Activated CD4-positive, alpha-beta T cell treated with anti-CD3 and anti-CD28 coated beads, Interleukin-2, amount 10 ng/mL, durations not matched to agents 7 days and 5 days (primary cell): Measurements from ENCODE around the gene SMIM29. TPM values are rescaled to one million over a fixed set of nuclear protein-coding genes. Genes with fewer than 3 reads are reported as not detected.

Experiments used
- CTCF ChIA-PET: fragments of 350-600 bp; sonication (Branson Sonifier 250); formaldehyde crosslinking; loops from one replicate; lab custom pipeline; 2021; ENCODE audit warnings: antibody characterized with exemption; lab: Charles Lee
- POLR2A ChIA-PET: fragments of 350-600 bp; sonication (Branson Sonifier 250); formaldehyde crosslinking; loops from one replicate; lab custom pipeline; 2021; ENCODE audit warnings: antibody characterized with exemption; lab: Charles Lee
- DNase-seq: peaks from one replicate; pipeline ENCODE4 v3.0.0-alpha.2; 2020
- H3K27ac Mint-ChIP-seq: one replicate; pipeline ENCODE4 v1.8.0; 2021; ENCODE audit warnings: mild to moderate bottlenecking, moderate library complexity, mixed read lengths
- H3K27me3 Mint-ChIP-seq: one replicate; pipeline ENCODE4 v1.8.0; 2021; ENCODE audit warnings: mixed read lengths
- H3K36me3 Mint-ChIP-seq: one replicate; pipeline ENCODE4 v1.8.0; 2021; ENCODE audit warnings: low read depth, mixed read lengths
- H3K4me1 Mint-ChIP-seq: one replicate; pipeline ENCODE4 v1.8.0; 2021; ENCODE audit warnings: mixed read lengths
- H3K4me3 Mint-ChIP-seq: one replicate; pipeline ENCODE4 v1.8.0; 2021; ENCODE audit warnings: mild to moderate bottlenecking, moderate library complexity, mixed read lengths
- H3K9me3 Mint-ChIP-seq: one replicate; pipeline ENCODE4 v1.8.0; 2021; ENCODE audit warnings: mixed read lengths
- total RNA-seq, 2 experiments: library from RNA; stranded (reverse); gene quantifications; one replicate each; pipeline ENCODE4 v1.2.3, GENCODE V29; 2021

Gene SMIM29
- total RNA-seq, 2 experiments from 2014 or later = 22.4 to 23.1 TPM

GRCh38 chr6:34236443-34237315 is 12.1 kb downstream of the SMIM29 start, which contains the start of gene HMGA1:
Gene HMGA1, plus strand, starts transcription at chr6:34236873. Its CDS starts 3,908 bp downstream, at chr6:34240781.
- CTCF ChIA-PET = interaction anchor here (0.9 to 1.3 kb wide), 6 partner anchors 10 to 178 kb away, joined by 3 to 7 read pairs (median 3); partner anchors contain the start of gene SMIM29
- POLR2A ChIA-PET = interaction anchor here (0.6 to 1.1 kb wide), 5 partner anchors 13 to 1112 kb away, joined by 3 to 6 read pairs (median 4); no protein-coding TSS in a partner anchor
- H3K36me3 Mint-ChIP-seq = peaks cover 19% of the 10 kb centered on the region
- H3K4me1 Mint-ChIP-seq = peaks cover 47% of the 10 kb centered on the region
- DNase-seq = peak; percentile 91
- H3K9me3 Mint-ChIP-seq = no peaks in the 10 kb centered on the region
- H3K27ac Mint-ChIP-seq = peak within 1 kb of the TSS; percentile 97
- peak within 1 kb of the TSS; percentile 87 for H3K4me3 Mint-ChIP-seq
- H3K27me3 Mint-ChIP-seq = no peaks in the 10 kb centered on the region

GRCh38 chr6:34236131-34236442 is 12.7 kb downstream of the SMIM29 start:
- peak; percentile 60 for DNase-seq
- Mint-ChIP-seq H3K27ac (peak overlapping the region; percentile 97), H3K4me3 (peak overlapping the region; percentile 87), H3K4me1 (peaks cover 41% of the 10 kb centered on the region), H3K9me3 (no peaks in the 10 kb centered on the region), H3K36me3 (peaks cover 13% of the 10 kb centered on the region), H3K27me3 (no peaks in the 10 kb centered on the region)
- CTCF ChIA-PET = interaction anchor here (1.0 to 1.2 kb wide), 2 partner anchors 13 to 179 kb away, joined by 3 to 7 read pairs; no protein-coding TSS in a partner anchor
- POLR2A ChIA-PET = interaction anchor here (0.7 to 1.0 kb wide), 2 partner anchors 12 to 1111 kb away, joined by 4 to 6 read pairs; no protein-coding TSS in a partner anchor

- Mint-ChIP-seq H3K4me1 (peaks cover 36% of the 10 kb centered on the region), H3K36me3 (peaks cover 10% of the 10 kb centered on the region), H3K9me3 (no peaks in the 10 kb centered on the region), H3K4me3 (peak overlapping the region; percentile 87), H3K27me3 (no peaks in the 10 kb centered on the region), H3K27ac (peak overlapping the region; percentile 97)
- DNase-seq = peak; percentile 60
- ChIA-PET POLR2A (no interaction called here), CTCF (no interaction called here)
Observed at GRCh38 chr6:34235307-34236130, 13.3 kb downstream of the SMIM29 start.

- CTCF ChIA-PET = interaction anchor here (1.4 kb wide), 1 partner anchor 14 kb away, joined by 4 read pairs; the partner anchor contains the start of gene SMIM29
- peak overlapping the region; percentile 54 for H3K4me3 Mint-ChIP-seq
- peaks cover 7% of the 10 kb centered on the region for H3K36me3 Mint-ChIP-seq
Observed at GRCh38 chr6:34234667-34235306, 14.0 kb downstream of the SMIM29 start.

GRCh38 chr6:34233867-34234266 is 14.9 kb downstream of the SMIM29 start:
- no peaks in the 10 kb centered on the region for H3K27me3 Mint-ChIP-seq

More at GRCh38 chr6:34234667-34235306, 14.0 kb downstream of the SMIM29 start:
- H3K27me3 Mint-ChIP-seq = no peaks in the 10 kb centered on the region
- H3K9me3 Mint-ChIP-seq = no peaks in the 10 kb centered on the region
- H3K27ac Mint-ChIP-seq = peak overlapping the region; percentile 82
- POLR2A ChIA-PET = no interaction called here
- peaks cover 30% of the 10 kb centered on the region for H3K4me1 Mint-ChIP-seq
- no peak for DNase-seq

GRCh38 chr6:34232901-34233300 is 15.9 kb downstream of the SMIM29 start:
- no peak for DNase-seq
- no peaks in the 10 kb centered on the region for H3K36me3 Mint-ChIP-seq
- no peaks in the 10 kb centered on the region for H3K9me3 Mint-ChIP-seq
- H3K4me1 Mint-ChIP-seq = peaks cover 23% of the 10 kb centered on the region
- no peak overlapping the region for H3K27ac Mint-ChIP-seq
- no peak overlapping the region for H3K4me3 Mint-ChIP-seq
- ChIA-PET CTCF (interaction anchor here (1.1 to 3.3 kb wide), 3 partner anchors 16 to 804 kb away, joined by 3 to 18 read pairs (median 3); partner anchors contain the start of gene SMIM29), POLR2A (interaction anchor here (0.6 kb wide), 1 partner anchor 34 kb away, joined by 6 read pairs; no protein-coding TSS in a partner anchor)
- H3K27me3 Mint-ChIP-seq = no peaks in the 10 kb centered on the region

More at GRCh38 chr6:34233867-34234266, 14.9 kb downstream of the SMIM29 start:
- H3K27ac Mint-ChIP-seq = no peak overlapping the region
- H3K36me3 Mint-ChIP-seq = peaks cover 7% of the 10 kb centered on the region
- peaks cover 28% of the 10 kb centered on the region for H3K4me1 Mint-ChIP-seq
- H3K9me3 Mint-ChIP-seq = no peaks in the 10 kb centered on the region
- POLR2A ChIA-PET = interaction anchor here (0.6 kb wide), 1 partner anchor 33 kb away, joined by 6 read pairs; no protein-coding TSS in a partner anchor
- CTCF ChIA-PET = interaction anchor here (0.6 to 1.4 kb wide), 4 partner anchors 15 to 805 kb away, joined by 3 to 6 read pairs (median 4); partner anchors contain the start of gene SMIM29
- no peak overlapping the region for H3K4me3 Mint-ChIP-seq
- DNase-seq = no peak

GRCh38 chr6:34231566-34232336 is 17.1 kb downstream of the SMIM29 start:
- ChIA-PET CTCF (interaction anchor here (1.0 to 3.3 kb wide), 2 partner anchors 8 to 17 kb away, joined by 3 to 18 read pairs; partner anchors contain the start of gene SMIM29), POLR2A (no interaction called here)
- H3K36me3 Mint-ChIP-seq = no peaks in the 10 kb centered on the region
- no peak overlapping the region for H3K27ac Mint-ChIP-seq
- H3K27me3 Mint-ChIP-seq = no peaks in the 10 kb centered on the region
- no peak overlapping the region for H3K4me3 Mint-ChIP-seq
- H3K9me3 Mint-ChIP-seq = no peaks in the 10 kb centered on the region
- DNase-seq = no peak
- H3K4me1 Mint-ChIP-seq = peaks cover 35% of the 10 kb centered on the region

- Mint-ChIP-seq H3K27ac (no peak overlapping the region), H3K4me3 (no peak overlapping the region), H3K27me3 (no peaks in the 10 kb centered on the region), H3K36me3 (no peaks in the 10 kb centered on the region), H3K4me1 (peaks cover 38% of the 10 kb centered on the region), H3K9me3 (no peaks in the 10 kb centered on the region)
- ChIA-PET POLR2A (no interaction called here), CTCF (interaction anchor here (1.0 to 3.3 kb wide), 2 partner anchors 9 to 18 kb away, joined by 3 to 18 read pairs; partner anchors contain the start of gene SMIM29)
- no peak for DNase-seq
Observed at GRCh38 chr6:34230653-34231371, 18.0 kb downstream of the SMIM29 start.

- Mint-ChIP-seq H3K27ac (no peak overlapping the region), H3K36me3 (no peaks in the 10 kb centered on the region), H3K9me3 (no peaks in the 10 kb centered on the region), H3K27me3 (no peaks in the 10 kb centered on the region), H3K4me1 (peaks cover 37% of the 10 kb centered on the region), H3K4me3 (no peak overlapping the region)
- CTCF ChIA-PET = interaction anchor here (3.3 kb wide), 1 partner anchor 19 kb away, joined by 18 read pairs; the partner anchor contains the start of gene SMIM29
- no peak for DNase-seq
- POLR2A ChIA-PET = no interaction called here
Observed at GRCh38 chr6:34229877-34230276, 18.9 kb downstream of the SMIM29 start.

GRCh38 chr6:34227761-34228421 is 20.9 kb downstream of the SMIM29 start:
- Mint-ChIP-seq H3K27ac (no peak overlapping the region), H3K4me3 (no peak overlapping the region), H3K4me1 (peaks cover 44% of the 10 kb centered on the region), H3K9me3 (no peaks in the 10 kb centered on the region), H3K36me3 (no peaks in the 10 kb centered on the region), H3K27me3 (no peaks in the 10 kb centered on the region)
- ChIA-PET POLR2A (no interaction called here), CTCF (interaction anchor here (0.7 to 1.9 kb wide), 4 partner anchors 9 to 1090 kb away, joined by 3 to 7 read pairs (median 4); partner anchors contain the start of gene HMGA1)
- DNase-seq = no peak
